Measurements from ENCODE around the gene TCHP. TPM values are rescaled to one million over a fixed set of nuclear protein-coding genes. Genes with fewer than 3 reads are reported as not detected.

Gene TCHP
- total and polyA plus RNA-seq, 2 of the 13 experiments (the other 11 are each of a cell fraction or from before 2014, with no cell fraction given), result 6.7 to 12.2 TPM

DNA sequence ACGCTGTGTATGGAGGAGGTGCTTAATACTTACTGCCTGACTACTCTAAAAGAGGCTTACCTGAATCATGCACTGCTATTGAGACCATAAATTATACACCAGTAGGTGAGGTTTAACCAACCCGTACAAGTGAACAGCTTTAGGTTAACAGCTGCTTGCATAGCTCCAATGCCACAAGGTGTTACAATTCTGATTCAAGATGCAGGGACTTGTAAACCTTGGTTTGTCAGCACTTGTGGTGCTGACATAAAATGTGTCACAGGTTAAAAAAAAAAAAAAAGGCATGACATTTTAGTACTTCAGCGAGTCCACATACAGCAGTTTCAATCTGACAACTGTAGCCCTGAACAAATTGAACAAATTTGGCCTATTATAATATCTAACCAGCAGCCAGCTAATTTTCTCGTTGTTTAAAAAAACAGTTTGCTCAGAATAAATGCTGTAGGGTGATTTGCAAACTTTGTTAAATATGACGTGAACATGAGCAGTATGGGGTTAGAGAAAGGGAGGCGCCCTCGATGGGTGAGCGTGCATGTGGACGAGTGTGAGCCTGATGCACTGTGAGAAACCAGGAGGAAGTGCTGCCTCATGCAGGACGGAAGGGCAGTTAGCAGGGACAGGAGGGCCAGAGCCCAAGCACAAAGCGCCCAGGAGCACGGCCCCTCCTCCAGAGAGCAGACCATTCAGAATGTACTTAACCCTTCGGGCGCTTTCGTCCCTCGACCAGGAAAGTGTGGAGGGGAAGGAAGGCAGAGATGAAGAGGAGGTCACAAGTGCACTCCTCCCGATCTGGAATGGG is 44.7 kb downstream of the TCHP start (continued):
- TF ChIP-seq, protein P1, sequence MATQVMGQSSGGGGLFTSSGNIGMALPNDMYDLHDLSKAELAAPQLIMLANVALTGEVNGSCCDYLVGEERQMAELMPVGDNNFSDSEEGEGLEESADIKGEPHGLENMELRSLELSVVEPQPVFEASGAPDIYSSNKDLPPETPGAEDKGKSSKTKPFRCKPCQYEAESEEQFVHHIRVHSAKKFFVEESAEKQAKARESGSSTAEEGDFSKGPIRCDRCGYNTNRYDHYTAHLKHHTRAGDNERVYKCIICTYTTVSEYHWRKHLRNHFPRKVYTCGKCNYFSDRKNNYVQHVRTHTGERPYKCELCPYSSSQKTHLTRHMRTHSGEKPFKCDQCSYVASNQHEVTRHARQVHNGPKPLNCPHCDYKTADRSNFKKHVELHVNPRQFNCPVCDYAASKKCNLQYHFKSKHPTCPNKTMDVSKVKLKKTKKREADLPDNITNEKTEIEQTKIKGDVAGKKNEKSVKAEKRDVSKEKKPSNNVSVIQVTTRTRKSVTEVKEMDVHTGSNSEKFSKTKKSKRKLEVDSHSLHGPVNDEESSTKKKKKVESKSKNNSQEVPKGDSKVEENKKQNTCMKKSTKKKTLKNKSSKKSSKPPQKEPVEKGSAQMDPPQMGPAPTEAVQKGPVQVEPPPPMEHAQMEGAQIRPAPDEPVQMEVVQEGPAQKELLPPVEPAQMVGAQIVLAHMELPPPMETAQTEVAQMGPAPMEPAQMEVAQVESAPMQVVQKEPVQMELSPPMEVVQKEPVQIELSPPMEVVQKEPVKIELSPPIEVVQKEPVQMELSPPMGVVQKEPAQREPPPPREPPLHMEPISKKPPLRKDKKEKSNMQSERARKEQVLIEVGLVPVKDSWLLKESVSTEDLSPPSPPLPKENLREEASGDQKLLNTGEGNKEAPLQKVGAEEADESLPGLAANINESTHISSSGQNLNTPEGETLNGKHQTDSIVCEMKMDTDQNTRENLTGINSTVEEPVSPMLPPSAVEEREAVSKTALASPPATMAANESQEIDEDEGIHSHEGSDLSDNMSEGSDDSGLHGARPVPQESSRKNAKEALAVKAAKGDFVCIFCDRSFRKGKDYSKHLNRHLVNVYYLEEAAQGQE (IDR thresholded peaks at IDR 0.05; ENCODE audit: borderline replicate concordance in 1 of 2, low read depth in 1 of 2, low read length in 2 of 2), result no peak
- TF ChIP-seq SAP130 (CRISPR knock-in tag; IDR thresholded peaks at IDR 0.05; ENCODE audit: low read depth), result peak; percentile 21; the same call in 1 of the 2 replicates
- TF ChIP-seq TBL1XR1 (IDR thresholded peaks at IDR 0.05; ENCODE audit: borderline replicate concordance, low read length, partially characterized antibody), result no peak
- TF ChIP-seq PAWR (CRISPR knock-in tag; IDR thresholded peaks at IDR 0.05; ENCODE audit: borderline replicate concordance), result no peak
- TF ChIP-seq TRIM22 (IDR thresholded peaks at IDR 0.05), result no peak
- TF ChIP-seq E2F1 (CRISPR knock-in tag; IDR thresholded peaks at IDR 0.05), result no peak
- no peak for TF ChIP-seq YY1 (IDR thresholded peaks at IDR 0.05; ENCODE audit: insufficient read depth, insufficient replicate concordance, low read depth, low read length)
- TF ChIP-seq ISX (CRISPR knock-in tag; conservative IDR thresholded peaks at IDR 0.05), result no peak
- no peak for TF ChIP-seq CAMTA2 (CRISPR knock-in tag; IDR thresholded peaks at IDR 0.05; ENCODE audit: borderline replicate concordance)
- TF ChIP-seq HDAC2 (CRISPR knock-in tag; IDR thresholded peaks at IDR 0.05), result peak; percentile 18; the same call in 1 of the 2 replicates
- TF ChIP-seq PTBP1 (IDR thresholded peaks at IDR 0.05; ENCODE audit: low read depth, low read length, poor library complexity, severe bottlenecking), result no peak
- TF ChIP-seq HOXA3 (CRISPR knock-in tag; IDR thresholded peaks at IDR 0.05), result 0 out of 2 replicates have a peak, but pooled peaks have one; percentile 30
- TF ChIP-seq, protein P2, sequence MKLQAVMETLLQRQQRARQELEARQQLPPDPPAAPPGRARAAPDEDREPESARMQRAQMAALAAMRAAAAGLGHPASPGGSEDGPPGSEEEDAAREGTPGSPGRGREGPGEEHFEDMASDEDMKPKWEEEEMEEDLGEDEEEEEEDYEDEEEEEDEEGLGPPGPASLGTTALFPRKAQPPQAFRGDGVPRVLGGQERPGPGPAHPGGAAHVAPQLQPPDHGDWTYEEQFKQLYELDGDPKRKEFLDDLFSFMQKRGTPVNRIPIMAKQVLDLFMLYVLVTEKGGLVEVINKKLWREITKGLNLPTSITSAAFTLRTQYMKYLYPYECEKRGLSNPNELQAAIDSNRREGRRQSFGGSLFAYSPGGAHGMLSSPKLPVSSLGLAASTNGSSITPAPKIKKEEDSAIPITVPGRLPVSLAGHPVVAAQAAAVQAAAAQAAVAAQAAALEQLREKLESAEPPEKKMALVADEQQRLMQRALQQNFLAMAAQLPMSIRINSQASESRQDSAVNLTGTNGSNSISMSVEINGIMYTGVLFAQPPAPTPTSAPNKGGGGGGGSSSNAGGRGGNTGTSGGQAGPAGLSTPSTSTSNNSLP (IDR thresholded peaks at IDR 0.05; ENCODE audit: low read depth, low read length), result no peak
- TF ChIP-seq SNAPC2 (CRISPR knock-in tag; IDR thresholded peaks at IDR 0.05), result no peak
- TF ChIP-seq GTF3A (CRISPR knock-in tag; conservative IDR thresholded peaks at IDR 0.05), result no peak
- TF ChIP-seq NKX3-1 (CRISPR knock-in tag; IDR thresholded peaks at IDR 0.05), result no peak
- no peak for TF ChIP-seq ZNF891 (CRISPR knock-in tag; IDR thresholded peaks at IDR 0.05)
- no peak for TF ChIP-seq ZSCAN12 (CRISPR knock-in tag; IDR thresholded peaks at IDR 0.05)
- TF ChIP-seq ZNF572 (CRISPR knock-in tag; IDR thresholded peaks at IDR 0.05), result no peak
- TF ChIP-seq TERF1 (CRISPR knock-in tag; IDR thresholded peaks at IDR 0.05), result no peak
- TF ChIP-seq GTF2F1 (IDR thresholded peaks at IDR 0.05; ENCODE audit: low read length), result no peak

Measured in HepG2 (cell line).